Activated CD4-positive, alpha-beta T cell treated with anti-CD3 and anti-CD28 coated beads, Interleukin-2, amount 50 U/mL, for 4 hours (primary cell): ENCODE data around the gene CTU2.
A peak's percentile ranks its signal among the peaks of the same experiment; 100 is the strongest.

Experiments
- DNase-seq, 2 experiments: peaks; one replicate each; pipeline ENCODE4 v3.0.0-alpha.2; 2020

Gene CTU2

GRCh38 chr16:88697831-88698615 is 8.3 kb upstream of the CTU2 start:
- DNase-seq = no peak

- DNase-seq = no peak
Measured at GRCh38 chr16:88698646-88699045, 7.7 kb upstream of the CTU2 start.

DNA sequence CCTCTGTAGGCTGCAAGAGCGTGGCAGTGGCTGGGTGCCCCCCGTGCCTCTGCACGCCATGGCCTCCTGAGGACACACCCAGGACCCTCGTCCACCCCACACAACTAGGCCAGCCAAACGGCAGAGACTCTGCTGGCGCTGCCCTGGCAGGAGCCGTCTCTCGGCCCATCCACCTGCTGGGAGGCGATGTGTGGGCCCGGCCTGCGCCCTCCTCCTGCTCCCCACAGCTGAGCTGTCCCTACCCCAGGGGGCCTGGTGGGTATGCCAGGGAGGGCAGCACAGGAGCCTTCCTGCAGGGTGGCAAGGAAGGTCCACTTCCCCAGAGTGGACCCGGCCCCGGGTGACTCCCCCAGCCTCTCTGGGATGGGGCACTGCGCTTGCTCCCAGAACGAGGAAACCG is 7.1 kb upstream of the CTU2 start:
- DNase-seq = no peak

DNA sequence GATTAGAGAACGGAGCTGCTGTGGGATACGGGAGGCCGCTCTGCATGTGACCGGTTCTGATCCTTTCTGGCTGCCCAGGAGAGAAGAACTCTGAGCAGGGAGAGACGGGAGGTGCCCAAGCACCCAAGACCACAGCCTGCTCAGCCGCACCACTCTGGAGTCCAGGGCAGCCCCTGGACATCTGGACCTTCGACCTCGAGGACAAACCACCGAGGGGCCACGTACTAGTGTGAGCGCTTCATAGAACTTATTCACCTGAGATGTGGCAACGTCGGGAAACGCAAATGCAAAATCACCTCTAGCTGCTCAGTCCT is 6.0 kb upstream of the CTU2 start:
- no peak for DNase-seq

GRCh38 chr16:88700636-88701482 is 5.4 kb upstream of the CTU2 start:
- peak; percentile 93 to 94 for DNase-seq

GRCh38 chr16:88701581-88702370 is 4.5 kb upstream of the CTU2 start:
- DNase-seq = no peak

- no peak for DNase-seq
Measured at GRCh38 chr16:88702371-88703210, 3.7 kb upstream of the CTU2 start.

- peak; percentile 48 to 55 for DNase-seq
Measured at GRCh38 chr16:88703486-88704309, 2.6 kb upstream of the CTU2 start.

DNA sequence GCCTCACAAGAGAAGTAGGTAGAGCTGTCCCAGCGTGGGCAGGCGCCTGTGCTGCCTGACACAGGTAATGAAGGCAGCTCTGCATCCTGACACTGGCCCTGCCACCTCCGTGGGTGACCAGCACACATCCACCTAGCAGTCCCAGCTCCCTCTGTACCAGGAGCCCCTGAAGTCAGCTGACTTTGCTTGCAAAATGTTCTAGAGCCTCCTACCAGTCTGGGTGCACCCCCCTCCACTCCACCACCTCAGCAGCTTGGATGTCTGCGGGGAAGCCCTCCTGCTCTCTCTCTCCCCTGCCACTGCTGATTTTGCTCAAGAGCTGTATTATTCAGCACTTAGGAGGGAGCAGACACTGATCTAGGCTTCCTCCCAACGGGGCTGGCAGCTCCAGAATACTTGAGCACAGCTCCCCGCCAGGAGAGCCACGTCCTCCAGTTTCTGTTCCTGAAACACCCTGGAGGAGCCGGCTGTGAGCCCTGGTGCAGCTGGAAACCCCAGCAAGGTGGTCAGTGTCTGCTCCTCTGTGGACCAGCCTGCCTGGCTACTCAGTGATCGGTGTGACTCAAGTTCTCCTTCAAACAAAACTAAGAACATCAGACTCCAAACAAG is 1.1 kb upstream of the CTU2 start:
- no peak for DNase-seq

DNA sequence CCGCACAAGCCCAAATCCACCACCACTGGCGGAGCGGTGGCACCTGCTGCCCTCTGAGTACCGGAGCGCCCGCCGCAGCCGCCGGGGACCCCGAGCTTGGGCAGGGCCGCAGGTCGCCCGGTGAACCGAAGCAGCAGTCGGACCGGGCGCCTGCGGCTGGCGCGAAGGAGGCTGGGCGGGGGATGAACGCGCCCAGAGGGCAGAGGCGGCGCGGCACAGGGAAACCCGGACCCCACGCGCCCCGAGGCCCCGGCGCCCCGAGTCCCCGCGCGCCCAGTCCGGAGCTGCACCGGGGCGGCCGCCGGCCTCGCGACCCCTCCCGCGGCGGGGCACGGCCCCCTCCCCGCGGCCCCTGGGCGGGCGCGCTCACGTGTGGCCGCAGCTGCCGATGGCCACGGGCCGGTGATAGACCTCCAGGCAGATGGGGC is 488 bp upstream of the CTU2 start:
- DNase-seq = no peak

DNA sequence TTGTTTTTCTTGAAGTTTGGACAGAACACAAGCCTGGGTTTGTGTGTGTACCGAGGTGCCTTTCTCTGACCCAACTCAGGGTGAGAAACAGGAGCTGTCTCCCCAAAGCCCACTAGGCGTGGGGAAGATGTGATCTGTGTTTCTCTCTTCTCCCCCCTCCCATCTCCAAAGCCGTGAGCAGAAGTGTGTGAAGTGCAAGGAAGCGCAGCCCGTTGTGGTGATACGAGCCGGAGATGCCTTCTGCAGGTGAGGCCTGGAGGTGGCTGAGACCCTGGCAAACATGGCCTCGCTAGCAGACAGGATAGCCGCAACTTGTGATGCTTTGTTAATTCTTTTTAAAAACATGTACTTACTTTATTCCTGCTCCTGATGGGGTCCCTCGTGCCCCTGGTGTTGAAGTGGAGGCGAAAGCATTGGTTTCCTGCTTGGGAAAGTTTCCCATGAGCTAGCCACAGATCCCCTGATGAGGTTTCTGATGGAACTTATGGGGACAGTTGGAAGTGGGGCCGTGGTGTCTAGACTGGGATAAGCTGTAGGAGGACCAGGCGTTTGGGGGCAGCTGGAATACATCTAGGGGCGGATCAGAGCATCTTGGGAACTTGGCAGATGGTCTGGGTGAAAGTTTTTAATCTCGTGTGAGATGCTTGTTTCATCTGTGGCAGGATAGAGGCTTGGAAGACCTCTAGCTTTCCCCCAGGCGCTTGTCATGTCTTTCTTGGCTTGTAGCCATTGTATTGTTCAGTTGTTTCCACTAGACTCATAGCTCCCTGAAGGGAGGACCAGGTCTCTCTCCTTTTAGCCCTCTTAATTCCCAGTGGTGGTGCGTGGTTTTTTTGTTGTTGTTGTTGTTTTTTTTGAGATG is 893 bp downstream of the CTU2 start:
- DNase-seq = no peak

- no peak for DNase-seq
Measured at GRCh38 chr16:88710556-88710955, 4.3 kb downstream of the CTU2 start.

DNA sequence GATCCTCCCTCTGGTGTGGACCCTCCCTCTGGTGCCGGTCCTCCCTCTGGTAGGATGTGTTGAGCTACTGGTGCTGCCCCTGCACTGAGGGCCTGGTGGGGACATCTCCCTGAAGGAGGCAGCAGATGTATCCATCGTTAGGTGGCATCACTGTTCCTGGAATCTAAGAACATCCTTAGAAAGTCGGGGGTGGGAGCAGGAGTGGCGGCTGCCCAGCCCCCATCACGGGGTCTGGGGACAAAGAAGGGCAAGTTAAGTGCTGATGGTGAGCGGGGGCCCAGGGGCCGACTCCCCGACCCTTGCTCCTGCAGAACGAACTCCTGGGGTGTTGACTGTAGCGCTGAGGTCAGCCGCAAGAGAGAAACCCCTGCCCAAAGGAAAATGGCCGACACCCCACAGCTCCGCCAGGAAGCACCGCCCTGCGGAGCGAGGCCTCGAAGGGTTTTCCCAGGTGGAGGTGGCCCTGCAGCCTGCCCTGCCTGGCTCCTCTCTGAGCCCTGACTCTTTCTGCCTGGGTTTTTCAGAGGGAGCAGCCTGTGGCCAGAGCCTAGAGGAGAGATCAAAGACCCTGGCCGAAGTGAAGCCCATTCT is 5.5 kb downstream of the CTU2 start:
- no peak for DNase-seq

DNA sequence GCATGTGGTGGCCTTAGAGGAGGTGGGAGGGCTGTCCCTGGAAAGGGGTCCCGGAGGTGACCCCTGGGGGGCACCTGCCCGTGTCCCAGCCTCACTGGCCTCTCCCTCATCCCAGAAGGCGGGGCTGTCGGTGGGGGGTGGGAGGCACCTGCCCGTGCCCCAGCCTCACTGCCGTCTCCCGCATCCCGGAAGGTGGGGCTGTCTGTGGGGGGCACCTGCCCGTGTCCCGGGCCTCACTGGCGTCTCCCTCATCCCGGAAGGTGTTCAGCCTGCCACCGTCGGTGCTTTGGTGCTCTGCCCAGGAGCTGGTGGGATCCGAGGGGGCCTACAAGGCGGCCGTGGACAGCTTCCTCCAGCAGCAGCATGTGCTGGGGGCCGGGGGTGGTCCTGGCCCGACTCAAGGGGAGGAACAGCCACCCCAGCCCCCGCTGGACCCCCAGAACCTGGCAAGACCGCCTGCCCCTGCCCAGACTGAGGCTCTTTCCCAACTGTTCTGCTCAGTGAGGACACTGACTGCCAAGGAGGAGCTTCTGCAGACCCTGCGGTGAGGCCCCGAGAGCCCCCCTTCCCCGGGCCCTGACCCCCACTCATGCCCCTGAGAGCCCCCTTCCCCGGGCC is 6.2 kb downstream of the CTU2 start:
- no peak for DNase-seq

DNA sequence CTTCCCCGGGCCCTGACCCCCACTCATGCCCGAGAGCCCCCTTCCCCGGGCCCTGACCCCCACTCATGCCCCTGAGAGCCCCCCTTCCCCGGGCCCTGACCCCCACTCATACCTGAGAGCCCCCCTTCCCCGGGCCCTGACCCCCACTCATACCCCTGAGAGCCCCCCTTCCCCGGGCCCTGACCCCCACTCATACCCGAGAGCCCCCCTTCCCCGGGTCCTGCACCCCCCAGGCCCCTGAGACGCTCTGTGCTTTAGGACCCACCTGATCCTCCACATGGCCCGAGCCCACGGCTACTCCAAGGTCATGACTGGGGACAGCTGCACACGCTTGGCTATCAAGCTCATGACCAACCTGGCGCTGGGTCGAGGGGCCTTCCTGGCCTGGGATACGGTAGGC is 6.8 kb downstream of the CTU2 start:
- no peak for DNase-seq

DNA sequence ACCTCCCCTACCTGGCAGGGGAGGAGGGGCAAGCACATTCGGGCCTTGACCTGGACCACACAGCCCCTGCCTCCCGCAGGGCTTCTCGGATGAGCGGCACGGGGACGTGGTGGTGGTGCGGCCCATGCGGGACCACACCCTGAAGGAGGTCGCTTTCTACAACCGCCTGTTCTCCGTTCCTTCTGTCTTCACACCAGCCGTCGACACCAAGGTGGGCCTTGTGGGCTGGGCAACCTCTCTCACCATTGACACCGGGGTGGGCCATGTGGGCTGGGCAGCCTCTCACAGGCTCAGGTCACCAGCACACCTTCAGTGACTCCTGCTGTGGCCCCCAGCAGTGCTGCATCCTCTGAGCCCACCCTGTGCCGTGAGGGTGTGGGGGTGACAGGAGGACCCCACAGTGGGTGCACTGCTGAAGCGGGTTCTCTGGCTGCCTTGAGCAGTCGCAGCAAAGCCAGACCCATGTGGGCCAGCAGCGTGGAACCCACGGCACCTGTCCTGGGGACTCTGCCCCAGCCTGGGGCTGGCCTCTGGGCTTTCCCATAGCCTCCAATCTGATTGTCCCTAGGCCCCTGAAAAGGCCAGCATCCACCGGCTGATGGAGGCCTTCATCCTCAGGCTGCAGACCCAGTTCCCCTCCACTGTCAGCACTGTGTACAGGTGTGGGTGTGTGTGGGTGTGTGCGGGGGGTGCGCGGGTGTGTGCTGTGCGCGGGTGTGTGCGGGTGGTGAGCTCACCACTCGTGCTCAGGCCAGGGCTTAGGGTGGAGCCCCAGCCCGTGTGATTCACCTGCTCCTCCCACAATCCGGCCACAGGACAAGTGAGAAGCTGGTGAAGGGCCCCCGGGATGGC is 7.5 kb downstream of the CTU2 start:
- no peak for DNase-seq

DNA sequence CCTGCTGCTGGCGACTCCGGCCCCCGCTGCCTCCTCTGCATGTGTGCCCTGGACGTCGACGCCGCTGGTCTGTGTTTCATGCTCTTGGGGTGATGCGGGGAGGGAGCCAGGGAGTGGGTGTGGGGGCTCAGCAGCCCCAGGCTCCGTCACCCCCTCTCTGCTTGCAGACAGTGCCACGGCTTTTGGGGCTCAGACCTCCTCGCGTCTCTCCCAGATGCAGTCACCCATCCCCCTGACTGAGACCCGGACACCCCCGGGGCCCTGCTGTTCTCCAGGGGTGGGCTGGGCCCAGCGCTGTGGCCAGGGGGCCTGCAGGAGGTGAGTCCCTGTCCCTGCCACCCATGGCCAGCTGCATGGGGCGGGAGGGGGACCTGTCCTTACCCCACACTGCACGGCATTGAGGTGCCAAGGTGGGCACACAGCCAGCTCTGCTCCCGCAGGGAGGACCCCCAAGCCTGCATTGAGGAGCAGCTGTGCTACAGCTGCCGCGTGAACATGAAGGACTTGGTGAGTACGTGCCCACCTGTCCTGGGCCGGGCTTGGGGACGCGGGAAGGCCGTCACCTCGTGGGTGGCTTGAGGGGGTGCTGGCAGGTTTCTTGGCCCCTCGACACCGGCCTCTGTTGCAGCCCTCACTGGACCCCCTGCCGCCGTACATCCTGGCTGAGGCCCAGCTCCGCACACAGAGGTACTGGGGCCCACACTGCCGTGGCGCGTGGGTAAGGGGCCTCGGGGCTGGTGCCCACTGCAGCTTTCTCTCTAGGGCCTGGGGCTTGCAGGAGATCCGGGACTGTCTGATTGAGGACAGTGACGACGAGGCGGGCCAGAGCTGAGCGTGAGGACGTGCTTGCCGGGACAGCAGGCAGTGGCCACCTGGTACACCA is 8.4 kb downstream of the CTU2 start:
- no peak for DNase-seq
